Measurements from ENCODE around the gene C2orf49. TPM values are rescaled to one million over a fixed set of nuclear protein-coding genes. Genes with fewer than 3 reads are reported as not detected.

The C2orf49 gene
- total RNA-seq, 6 experiments from 2014 or later: 17.7 to 25.4 (median 20.0) TPM

DNA sequence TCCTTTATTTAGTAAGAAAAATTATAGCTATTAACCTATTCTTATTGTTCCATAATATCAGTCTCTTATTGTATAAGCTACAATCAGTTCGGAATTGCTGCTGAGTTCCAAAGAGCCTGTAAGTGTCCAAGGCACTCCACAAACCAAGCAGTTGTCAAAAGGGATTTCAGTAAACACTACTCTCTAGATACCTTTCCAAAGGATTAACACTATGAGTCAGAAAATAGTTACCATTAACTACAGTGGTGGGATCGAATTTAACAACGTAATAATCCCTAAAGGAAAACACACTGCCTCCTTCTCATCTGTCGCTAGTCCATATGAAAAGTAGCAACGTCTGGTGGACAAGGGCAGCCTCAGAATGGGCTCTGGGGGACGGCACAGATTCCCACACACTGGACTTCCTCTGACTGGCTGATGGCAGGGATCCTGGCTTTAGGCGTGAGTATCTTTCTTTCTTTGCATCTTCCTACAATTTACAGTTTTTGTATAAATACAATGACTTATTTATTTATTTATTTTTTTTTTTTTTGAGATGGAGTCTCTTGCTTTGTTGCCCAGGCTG lies 16.6 kb upstream of the C2orf49 start:
- peaks cover 7% of the 10 kb centered on the region; the same call in 1 of the 2 replicates for H3K36me3 Mint-ChIP-seq (ENCODE audit: low read depth)
- no peak overlapping the region for H3K27ac Mint-ChIP-seq
- no peak for DNase-seq
- TF ChIP-seq CTCF (IDR thresholded peaks at IDR 0.05): no peak
- no peaks in the 10 kb centered on the region for H3K9me3 Mint-ChIP-seq
- peaks cover 57% of the 10 kb centered on the region for H3K4me1 Mint-ChIP-seq (ENCODE audit: low read depth)
- no peak overlapping the region for H3K4me3 Mint-ChIP-seq
- H3K27me3 Mint-ChIP-seq (ENCODE audit: insufficient read depth): no peaks in the 10 kb centered on the region

DNA sequence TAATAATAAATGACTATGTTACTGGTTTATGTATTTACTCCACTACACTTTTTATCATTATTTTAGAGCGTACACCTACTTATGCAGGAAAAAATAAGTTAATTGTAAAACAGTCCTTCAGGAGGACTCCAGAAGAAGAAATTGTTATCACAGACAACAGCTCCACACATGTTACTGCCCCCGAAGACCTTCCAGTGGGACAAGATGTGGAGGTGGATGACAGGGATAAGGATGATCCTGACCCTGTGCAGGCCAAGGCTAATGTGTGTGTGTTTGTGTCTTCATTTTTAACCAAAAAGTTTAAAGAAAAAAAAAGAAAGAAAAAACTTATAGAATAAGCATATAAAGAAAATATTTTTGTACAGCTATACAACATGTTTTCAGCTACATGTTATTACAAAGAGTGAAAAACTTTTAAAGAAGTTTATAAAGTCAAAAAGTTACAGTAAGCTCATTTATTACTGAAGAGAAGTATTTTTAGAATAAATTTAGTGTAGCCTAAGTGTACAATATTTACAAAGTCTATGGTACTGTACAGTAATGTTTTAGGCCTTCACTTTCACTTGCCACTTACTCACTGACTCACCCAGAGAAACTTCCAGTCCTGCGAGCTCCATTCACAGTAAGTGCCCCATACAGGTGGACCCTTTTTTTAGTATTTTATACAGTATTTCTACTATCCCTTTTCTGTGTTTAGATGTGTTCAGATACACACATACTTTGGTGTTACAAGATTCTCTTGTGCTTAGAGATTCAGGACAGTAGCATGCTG lies 15.3 kb upstream of the C2orf49 start:
- TF ChIP-seq CTCF (IDR thresholded peaks at IDR 0.05): no peak
- Mint-ChIP-seq H3K27me3 (ENCODE audit: insufficient read depth) (no peaks in the 10 kb centered on the region), H3K27ac (no peak overlapping the region), H3K4me3 (no peak overlapping the region), H3K4me1 (ENCODE audit: low read depth) (peaks cover 70% of the 10 kb centered on the region), H3K36me3 (ENCODE audit: low read depth) (peaks cover 7% of the 10 kb centered on the region; the same call in 1 of the 2 replicates), H3K9me3 (no peaks in the 10 kb centered on the region)
- peak; percentile 29 for DNase-seq

DNA sequence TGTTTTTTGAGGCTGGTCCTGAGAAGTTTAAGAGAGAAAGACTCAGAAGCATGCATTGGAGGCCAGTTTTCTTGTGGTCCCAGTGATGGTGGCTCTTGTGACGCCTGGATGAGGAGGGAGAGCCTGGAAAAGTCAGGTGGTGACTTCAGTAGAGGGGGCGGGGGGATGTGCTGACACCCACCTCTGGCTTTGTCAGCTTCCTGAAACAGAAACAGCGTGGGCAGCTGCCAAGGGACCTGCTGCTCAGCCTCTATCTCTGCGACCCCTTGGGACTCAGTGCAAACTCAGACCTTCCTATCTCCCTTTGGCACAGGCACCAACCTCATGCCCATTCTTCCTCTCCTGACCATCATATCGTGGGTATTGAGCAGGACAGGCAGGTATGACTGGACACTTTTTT lies 14.2 kb upstream of the C2orf49 start:
- no peak for TF ChIP-seq CTCF (IDR thresholded peaks at IDR 0.05)

DNA sequence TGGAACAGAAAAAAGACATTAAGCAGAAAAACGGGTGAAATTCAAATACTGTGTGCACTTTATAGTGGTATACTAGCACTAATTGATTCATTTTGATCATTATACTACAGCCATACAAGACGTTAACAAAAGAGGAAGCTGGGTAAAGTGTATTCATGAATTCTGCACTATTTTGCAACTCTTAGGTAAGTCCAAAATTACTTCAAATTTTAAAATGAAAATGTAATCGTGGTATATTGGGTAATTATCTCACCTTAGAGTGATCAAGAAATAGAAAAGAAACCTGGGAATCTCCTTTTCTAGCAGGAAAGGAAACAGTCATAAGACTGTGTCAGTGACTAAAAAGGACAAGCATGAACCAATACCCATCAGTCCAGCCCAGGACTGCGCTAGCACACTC lies 13.2 kb upstream of the C2orf49 start:
- Mint-ChIP-seq H3K27me3 (ENCODE audit: insufficient read depth) (no peaks in the 10 kb centered on the region), H3K9me3 (no peaks in the 10 kb centered on the region), H3K4me1 (ENCODE audit: low read depth) (peaks cover 85% of the 10 kb centered on the region), H3K27ac (peak overlapping the region; percentile 97), H3K4me3 (peak overlapping the region; percentile 77; the same call in 1 of the 2 replicates), H3K36me3 (ENCODE audit: low read depth) (peaks cover 7% of the 10 kb centered on the region; the same call in 1 of the 2 replicates)
- TF ChIP-seq CTCF (IDR thresholded peaks at IDR 0.05): no peak
- no peak for DNase-seq

More for the DNA sequence above, 14.2 kb upstream of the C2orf49 start:
- DNase-seq: no peak
- Mint-ChIP-seq H3K27me3 (ENCODE audit: insufficient read depth) (no peaks in the 10 kb centered on the region), H3K9me3 (no peaks in the 10 kb centered on the region), H3K36me3 (ENCODE audit: low read depth) (peaks cover 7% of the 10 kb centered on the region; the same call in 1 of the 2 replicates), H3K4me3 (no peak overlapping the region), H3K4me1 (ENCODE audit: low read depth) (peaks cover 75% of the 10 kb centered on the region), H3K27ac (peak overlapping the region; percentile 70; the same call in 1 of the 2 replicates)

DNA sequence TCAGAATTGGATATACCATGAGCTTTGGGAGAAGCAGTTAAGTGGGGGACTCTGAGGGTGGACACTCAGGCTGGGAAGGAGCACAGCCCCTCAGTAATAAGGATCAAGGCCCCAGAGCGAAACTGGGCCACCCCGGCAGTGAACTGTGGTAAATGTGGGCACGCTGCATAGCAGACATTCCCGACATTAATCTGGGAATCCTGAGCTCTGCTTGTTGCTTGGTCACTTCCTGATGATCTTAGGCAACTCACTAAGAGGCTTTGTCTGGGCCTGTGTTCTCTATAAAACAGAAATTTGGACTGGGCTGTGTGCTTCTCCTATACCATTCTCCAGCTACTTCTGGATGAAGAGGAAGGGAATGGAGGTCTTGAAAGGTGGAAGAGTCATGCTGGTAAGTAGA lies 12.6 kb upstream of the C2orf49 start:
- peaks cover 7% of the 10 kb centered on the region; the same call in 1 of the 2 replicates for H3K36me3 Mint-ChIP-seq (ENCODE audit: low read depth)
- peak; percentile 67 for DNase-seq
- peak overlapping the region; percentile 97 for H3K27ac Mint-ChIP-seq
- H3K27me3 Mint-ChIP-seq (ENCODE audit: insufficient read depth): no peaks in the 10 kb centered on the region
- H3K4me1 Mint-ChIP-seq (ENCODE audit: low read depth): peaks cover 85% of the 10 kb centered on the region
- H3K9me3 Mint-ChIP-seq: no peaks in the 10 kb centered on the region
- H3K4me3 Mint-ChIP-seq: peak overlapping the region; percentile 77
- no peak for TF ChIP-seq CTCF (IDR thresholded peaks at IDR 0.05)

All from HFFc6 (cell line).